SJCRH30 (cell line): ENCODE results near the gene HEPACAM. TPM values are rescaled to one million over a fixed set of nuclear protein-coding genes. Genes with fewer than 3 reads are reported as not detected.

ENCODE experiments used
- DNase-seq, 2 experiments: peaks; one replicate each; pipeline ENCODE4 v3.0.0-alpha.2; 2015 to 2020
- H3K27ac ChIP-seq: fragments of 250-450 bp; sonication (Bioruptor Pico); 2 replicates; pipeline ENCODE4 v1.5.1; 2020; ENCODE audit warnings: mild to moderate bottlenecking, moderate library complexity
- H3K27me3 ChIP-seq: fragments of 250-450 bp; sonication (Bioruptor Pico); 2 replicates; pipeline ENCODE4 v1.5.1; 2020; ENCODE audit warnings: mild to moderate bottlenecking, moderate library complexity
- H3K36me3 ChIP-seq: fragments of 250-450 bp; sonication (Bioruptor Pico); 2 replicates; pipeline ENCODE4 v1.5.1; 2020; ENCODE audit warnings: mild to moderate bottlenecking, moderate library complexity
- H3K4me1 ChIP-seq: fragments of 250-450 bp; sonication (Bioruptor Pico); 2 replicates; pipeline ENCODE4 v1.5.1; 2020; ENCODE audit warnings: mild to moderate bottlenecking, moderate library complexity
- H3K4me3 ChIP-seq: fragments of 250-450 bp; sonication (Bioruptor Pico); 2 replicates; pipeline ENCODE4 v1.5.1; 2020; ENCODE audit warnings: mild to moderate bottlenecking, moderate library complexity
- H3K9me3 ChIP-seq: fragments of 250-450 bp; sonication (Bioruptor Pico); replicated peaks from 2 replicates; pipeline ENCODE4 v1.5.1; 2020; ENCODE audit warnings: mild to moderate bottlenecking, moderate library complexity
- total RNA-seq: library from RNA; depleted of rRNA; stranded (reverse); fragments of >200 nt; shearing (Covaris generic); gene quantifications from 2 replicates; pipeline ENCODE4 v1.2.3, GENCODE V29; 2014

The HEPACAM gene
- total RNA-seq, 1 experiment from 2014 or later: not detected

DNA sequence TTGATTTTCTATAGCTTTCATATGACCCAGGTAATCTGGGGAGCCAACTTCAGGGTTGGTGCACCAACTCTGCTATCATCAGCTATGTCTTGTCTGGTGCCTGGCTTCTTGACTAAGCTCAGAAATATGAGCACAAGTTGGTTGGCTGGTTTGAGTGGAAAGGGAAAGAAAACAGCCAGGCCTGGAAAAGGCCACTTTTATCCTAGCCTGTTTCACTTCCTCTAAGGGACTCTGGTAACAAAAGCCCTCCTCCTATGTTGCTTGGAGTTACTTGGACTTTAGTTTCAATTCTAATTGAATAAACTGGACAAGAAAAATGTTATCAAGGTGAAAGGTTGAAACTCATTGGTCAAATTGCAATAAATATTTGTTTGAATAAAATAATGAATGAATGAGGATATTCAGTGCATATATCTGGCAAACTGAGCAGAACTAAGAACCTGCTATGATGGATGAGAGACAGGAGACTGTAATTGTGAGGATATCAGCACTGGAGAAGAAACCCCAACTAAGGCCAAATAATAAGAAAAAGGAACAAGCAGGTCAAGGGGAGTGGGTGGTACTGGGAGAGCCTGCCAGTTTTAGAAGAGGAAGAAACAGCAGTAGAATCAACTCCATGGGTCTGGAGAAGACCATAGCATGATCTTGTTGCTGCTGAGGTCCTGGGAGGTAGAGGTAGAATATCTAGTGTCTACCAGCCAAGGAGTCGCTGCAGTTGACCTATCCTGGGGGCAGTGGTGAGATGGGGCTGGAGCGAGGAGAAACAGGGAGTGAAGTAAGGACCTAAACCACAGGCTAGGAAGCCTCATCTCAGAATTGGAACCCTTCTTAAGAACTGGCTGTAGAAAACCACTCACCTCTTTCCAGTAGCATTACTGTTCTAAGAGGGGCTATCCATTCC is 46.4 kb downstream of the HEPACAM start:
- no peaks in the 10 kb centered on the region for H3K4me1 ChIP-seq
- no peak overlapping the region for H3K27ac ChIP-seq
- no peak for DNase-seq
- H3K27me3 ChIP-seq: no peaks in the 10 kb centered on the region
- no peak overlapping the region for H3K4me3 ChIP-seq
- no peaks in the 10 kb centered on the region for H3K36me3 ChIP-seq
- no peaks in the 10 kb centered on the region for H3K9me3 ChIP-seq

DNA sequence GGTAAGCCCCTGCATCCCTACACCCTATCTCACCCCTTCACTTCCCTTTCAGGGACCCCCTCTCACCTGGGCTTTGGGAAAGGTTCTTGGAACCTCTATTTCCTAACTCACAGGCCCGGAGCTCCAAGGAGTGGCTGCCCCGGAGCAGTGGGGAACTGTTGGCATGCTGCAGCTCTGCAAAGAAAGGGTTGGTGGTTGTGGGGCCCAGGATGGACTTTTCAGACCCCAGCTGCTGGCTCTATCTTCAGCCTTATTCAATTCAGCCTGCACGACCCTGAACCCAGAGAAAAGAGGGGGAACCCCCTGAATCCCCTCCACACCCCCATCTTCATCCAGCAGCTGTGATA is 48.2 kb downstream of the HEPACAM start:
- Histone ChIP-seq H3K4me3 (no peak overlapping the region), H3K27ac (no peak overlapping the region), H3K9me3 (no peaks in the 10 kb centered on the region), H3K4me1 (0 out of 2 replicates have a peak, but pooled peaks cover 3% of the 10 kb centered on the region), H3K27me3 (no peaks in the 10 kb centered on the region), H3K36me3 (no peaks in the 10 kb centered on the region)
- DNase-seq: no peak

DNA sequence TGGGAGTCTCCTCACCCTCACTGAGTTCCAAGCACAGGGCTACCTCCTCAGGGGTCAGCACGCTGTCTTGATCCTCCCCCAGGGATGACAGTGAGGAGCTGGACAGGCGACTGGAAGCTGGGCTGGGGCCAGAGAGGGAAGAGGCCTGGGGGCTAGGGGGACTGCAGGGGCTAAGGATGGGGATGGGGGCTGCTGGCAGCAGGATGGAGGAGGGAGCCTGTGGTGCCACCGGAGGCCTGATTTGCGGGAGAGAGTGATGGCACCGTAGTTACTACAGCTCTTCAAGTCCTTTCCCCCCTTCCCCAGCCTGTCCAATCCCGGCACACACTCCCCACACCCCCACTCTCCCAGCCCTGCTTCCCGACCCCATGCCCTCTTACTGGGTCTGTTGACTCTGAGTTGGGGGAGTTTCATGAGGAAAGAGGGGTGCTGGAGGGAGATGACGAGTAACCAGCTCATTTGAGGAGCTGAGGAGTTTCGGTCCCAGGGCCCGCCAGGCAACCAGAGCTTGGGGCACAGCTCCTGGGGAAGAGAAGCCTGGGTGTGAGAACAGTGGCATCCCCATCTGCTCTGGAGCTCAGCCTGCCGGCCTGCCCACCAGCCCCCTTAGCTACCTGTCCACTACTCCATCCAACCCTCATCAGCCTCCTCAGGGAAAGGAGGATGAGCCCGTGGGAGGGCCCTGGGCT is 48.7 kb downstream of the HEPACAM start:
- Histone ChIP-seq H3K27ac (no peak overlapping the region), H3K36me3 (no peaks in the 10 kb centered on the region), H3K27me3 (no peaks in the 10 kb centered on the region), H3K4me1 (0 out of 2 replicates have a peak, but pooled peaks cover 3% of the 10 kb centered on the region), H3K4me3 (no peak overlapping the region), H3K9me3 (no peaks in the 10 kb centered on the region)
- no peak for DNase-seq

DNA sequence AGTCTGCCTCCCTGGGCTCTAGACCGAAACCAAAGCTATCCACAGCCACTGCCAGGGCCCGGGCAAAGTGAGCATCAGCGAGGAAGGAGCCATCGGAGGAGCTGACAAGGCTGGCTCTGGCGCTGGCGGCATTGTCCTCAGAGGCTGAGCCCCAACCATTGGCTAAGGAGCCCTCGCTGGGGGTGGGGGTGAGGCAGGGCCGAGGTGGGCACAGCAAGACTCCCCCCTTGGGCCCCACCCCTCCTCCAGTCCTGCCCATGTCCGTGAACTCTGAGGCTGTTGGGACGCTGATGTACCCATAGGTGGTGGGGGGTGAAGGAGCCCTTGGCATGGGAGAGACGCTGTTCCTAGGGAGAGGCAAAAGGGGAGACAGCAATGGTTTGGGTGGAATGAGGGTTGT is 49.4 kb downstream of the HEPACAM start:
- DNase-seq: no peak
- Histone ChIP-seq H3K36me3 (no peaks in the 10 kb centered on the region), H3K27me3 (no peaks in the 10 kb centered on the region), H3K4me3 (no peak overlapping the region), H3K9me3 (no peaks in the 10 kb centered on the region), H3K4me1 (0 out of 2 replicates have a peak, but pooled peaks cover 3% of the 10 kb centered on the region), H3K27ac (no peak overlapping the region)

DNA sequence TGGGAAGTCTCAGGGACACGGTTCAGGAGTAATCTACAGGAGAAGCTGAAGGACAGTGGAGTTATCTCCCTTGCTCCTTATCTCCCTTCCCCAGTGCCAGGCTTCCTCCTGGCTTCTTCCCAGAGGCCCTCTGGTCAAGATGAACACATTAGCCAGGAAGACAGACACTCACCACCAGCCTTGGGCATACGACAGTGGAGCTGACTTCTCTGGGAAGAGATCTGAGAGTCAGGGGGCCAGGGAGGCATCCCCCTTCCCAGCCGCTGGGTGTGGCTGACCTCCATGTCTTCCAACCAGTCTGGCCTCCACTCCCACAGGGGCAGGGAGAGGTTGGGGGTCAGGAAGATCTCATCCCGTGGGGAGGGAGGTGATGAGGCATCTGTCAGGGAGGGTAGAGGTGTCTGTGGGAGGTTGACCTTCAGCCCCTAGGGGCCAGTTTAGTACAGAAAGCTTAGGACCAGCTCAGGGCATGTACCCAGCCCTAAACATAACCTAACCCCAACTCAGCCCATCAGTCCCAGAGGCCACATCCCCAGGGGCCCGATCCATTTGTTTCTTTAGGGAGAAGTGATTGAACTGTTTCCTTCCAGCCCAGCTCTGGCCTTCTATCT is 50.9 kb downstream of the HEPACAM start:
- Histone ChIP-seq H3K36me3 (no peaks in the 10 kb centered on the region), H3K4me3 (no peak overlapping the region), H3K9me3 (no peaks in the 10 kb centered on the region), H3K4me1 (0 out of 2 replicates have a peak, but pooled peaks cover 3% of the 10 kb centered on the region), H3K27me3 (no peaks in the 10 kb centered on the region), H3K27ac (no peak overlapping the region)
- no peak for DNase-seq

DNA sequence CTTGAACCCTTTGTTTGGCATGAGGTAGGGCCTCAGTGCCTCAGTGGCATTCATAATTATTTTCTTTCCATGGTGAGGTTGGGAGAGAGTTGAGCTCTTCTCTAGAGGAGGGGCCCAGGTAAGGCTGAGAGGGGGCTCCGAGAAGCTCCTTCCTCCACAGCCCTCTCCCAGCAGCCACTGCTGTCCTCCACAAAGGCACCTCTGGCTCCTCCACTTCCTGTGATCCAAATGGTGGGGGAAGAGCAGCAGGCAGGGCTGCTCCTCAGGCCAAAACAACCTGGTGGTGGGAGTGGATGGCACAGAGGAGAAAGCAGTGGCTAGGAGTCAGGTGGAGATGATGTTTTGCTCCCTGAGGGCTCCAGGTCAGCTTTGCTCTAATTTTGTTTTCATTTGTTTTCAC is 51.5 kb downstream of the HEPACAM start:
- DNase-seq: no peak
- Histone ChIP-seq H3K9me3 (no peaks in the 10 kb centered on the region), H3K27me3 (no peaks in the 10 kb centered on the region), H3K4me1 (0 out of 2 replicates have a peak, but pooled peaks cover 3% of the 10 kb centered on the region), H3K27ac (no peak overlapping the region), H3K4me3 (no peak overlapping the region), H3K36me3 (no peaks in the 10 kb centered on the region)

DNA sequence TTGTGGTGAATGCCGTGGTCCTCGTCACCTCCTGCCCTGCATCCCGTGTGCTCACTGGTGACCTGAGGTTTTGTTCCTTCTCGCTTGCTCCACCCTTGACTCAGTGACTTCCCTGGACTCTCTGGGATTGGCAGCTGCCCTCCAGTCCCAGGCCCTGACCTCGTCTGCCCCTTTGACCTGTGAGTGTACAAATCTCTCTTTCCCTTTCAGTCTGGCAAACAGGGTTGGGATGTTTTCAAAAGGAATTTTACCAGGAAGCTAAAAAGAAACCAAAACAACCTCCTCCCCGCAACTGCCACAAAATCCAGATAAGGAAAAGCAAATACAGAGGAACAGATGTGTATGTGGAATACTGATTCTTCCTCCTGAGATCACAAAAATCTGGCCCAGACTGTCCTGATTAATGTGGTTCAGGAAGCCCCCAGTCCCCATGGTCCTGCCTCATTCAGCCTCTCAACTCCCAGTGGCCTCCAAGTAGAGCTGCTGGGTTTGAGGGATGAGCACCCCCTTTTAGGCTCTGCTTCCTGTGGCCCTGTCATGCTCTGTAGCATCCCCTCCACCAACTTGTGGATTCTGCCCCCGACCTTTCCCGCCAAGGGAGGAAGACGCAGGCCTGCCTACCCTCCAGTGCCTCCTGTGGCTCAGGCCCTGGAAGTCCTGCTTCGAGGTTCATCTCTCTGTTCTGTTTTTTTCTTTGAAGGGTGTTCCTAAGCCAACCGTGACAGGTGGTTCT is 53.3 kb downstream of the HEPACAM start:
- no peaks in the 10 kb centered on the region for H3K27me3 ChIP-seq
- H3K4me3 ChIP-seq: no peak overlapping the region
- DNase-seq: no peak
- 0 out of 2 replicates have a peak, but pooled peaks cover 3% of the 10 kb centered on the region for H3K4me1 ChIP-seq
- no peak overlapping the region for H3K27ac ChIP-seq
- H3K9me3 ChIP-seq: no peaks in the 10 kb centered on the region
- no peaks in the 10 kb centered on the region for H3K36me3 ChIP-seq

DNA sequence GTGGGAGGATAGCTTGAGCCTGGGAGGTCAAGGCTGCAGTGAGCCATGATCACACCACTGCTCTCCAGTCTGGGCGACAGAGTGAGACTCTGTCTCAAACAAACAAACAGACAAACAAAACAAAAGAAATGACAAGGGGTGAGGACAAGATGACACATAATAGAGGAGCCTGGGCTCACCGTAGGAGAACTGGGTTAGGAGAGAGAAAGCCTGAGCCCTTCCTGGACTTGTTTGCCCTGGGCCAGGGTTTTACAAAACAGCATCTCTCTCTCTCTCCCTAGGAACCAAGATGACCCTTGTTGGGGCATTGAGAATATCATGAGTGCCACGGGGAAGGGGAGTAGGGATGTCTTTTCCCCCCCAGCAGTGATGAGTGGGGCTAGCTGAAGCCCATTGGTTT is 54.9 kb downstream of the HEPACAM start:
- Histone ChIP-seq H3K27me3 (no peaks in the 10 kb centered on the region), H3K36me3 (no peaks in the 10 kb centered on the region), H3K9me3 (no peaks in the 10 kb centered on the region), H3K4me3 (no peak overlapping the region), H3K27ac (no peak overlapping the region), H3K4me1 (0 out of 2 replicates have a peak, but pooled peaks cover 3% of the 10 kb centered on the region)
- DNase-seq: no peak

DNA sequence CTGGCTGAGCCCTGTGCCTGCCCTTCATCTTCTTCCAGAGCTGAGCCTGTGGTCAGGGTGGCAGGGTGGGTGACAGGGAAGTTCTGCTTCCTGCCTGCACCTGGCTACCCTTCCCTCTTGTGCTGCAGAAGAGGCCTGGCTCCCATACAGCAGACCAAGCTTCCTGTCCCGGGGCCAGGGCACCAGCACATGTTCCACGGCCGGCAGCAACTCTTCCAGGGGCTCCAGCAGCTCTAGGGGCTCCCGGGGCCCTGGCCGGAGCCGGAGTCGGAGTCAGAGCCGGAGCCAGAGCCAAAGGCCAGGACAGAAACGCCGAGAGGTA is 55.6 kb downstream of the HEPACAM start:
- Histone ChIP-seq H3K4me3 (no peak overlapping the region), H3K36me3 (no peaks in the 10 kb centered on the region), H3K4me1 (0 out of 2 replicates have a peak, but pooled peaks cover 3% of the 10 kb centered on the region), H3K27ac (no peak overlapping the region), H3K27me3 (no peaks in the 10 kb centered on the region), H3K9me3 (no peaks in the 10 kb centered on the region)
- DNase-seq: no peak

DNA sequence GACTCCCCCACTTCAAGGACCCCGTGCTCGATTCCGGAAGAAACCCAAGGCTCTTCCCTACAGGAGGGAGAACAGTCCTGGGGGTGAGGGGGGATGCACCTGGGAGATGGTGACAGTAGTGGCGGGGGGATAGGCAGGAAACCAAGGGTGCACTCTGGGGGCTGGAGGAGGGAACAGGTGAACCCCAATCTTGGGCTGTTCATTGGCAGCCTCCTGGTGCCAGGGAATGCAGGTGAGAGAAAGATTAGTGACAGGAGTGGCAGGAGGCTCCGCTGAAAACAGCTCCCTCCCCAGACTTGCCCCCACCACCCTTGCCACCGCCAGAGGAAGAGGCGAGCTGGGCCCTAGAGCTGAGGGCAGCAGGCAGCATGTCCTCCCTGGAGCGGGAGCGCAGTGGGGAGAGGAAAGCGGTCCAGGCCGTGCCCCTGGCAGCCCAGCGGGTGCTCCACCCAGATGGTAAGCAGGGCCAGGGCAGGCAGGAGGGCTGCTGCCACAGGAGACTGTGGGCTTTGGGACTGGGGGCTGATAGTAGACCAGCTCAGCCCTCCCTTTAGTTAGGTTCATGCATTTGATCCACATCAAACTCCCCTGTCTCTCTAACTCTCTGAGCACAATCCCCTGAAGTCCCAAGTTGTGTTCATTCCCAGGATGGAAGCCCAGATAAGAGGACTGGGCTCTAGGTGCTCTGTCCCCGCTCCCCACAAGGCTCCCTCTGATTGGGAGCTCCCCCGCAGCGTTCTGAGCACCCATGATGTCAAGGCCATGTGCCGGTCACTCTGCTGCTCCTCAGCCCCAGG is 56.2 kb downstream of the HEPACAM start:
- Histone ChIP-seq H3K36me3 (no peaks in the 10 kb centered on the region), H3K4me1 (0 out of 2 replicates have a peak, but pooled peaks cover 3% of the 10 kb centered on the region), H3K4me3 (no peak overlapping the region), H3K27me3 (no peaks in the 10 kb centered on the region), H3K9me3 (no peaks in the 10 kb centered on the region), H3K27ac (no peak overlapping the region)
- no peak for DNase-seq

DNA sequence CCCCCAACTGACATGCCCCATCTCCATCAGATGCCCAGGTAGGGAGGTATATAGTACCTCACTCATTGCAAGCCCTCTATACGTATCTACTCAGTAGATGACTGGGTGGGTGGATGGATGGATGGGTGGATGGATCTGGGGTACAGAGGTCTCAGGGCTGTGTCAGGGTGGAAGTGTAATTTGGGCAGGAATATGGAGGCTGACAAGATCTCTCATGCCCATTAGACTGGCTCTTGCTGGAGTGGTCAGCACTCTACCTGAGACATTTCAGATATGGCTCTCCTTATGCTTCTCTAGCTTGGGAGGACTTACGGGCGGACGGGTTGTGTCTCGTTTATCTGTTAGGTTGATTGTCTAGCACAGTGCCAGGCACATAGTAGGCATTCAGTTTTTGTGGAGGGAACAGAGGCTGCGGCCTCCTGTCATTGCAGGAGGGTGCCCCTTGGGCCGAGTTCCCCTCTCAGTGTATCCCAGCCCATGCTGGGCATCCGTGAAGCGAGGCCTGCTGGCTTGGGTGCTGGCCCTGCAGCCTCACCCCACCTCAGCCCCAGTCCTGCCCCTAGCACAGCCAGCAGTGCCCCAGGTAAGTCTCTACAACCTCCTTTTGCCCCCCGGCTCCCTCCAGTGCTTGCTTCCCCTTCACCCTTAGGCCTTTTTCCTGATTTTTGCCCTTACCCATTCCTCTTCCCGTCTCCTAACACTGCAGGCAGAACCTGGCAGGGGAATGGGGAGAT is 56.9 kb downstream of the HEPACAM start:
- H3K4me3 ChIP-seq: no peak overlapping the region
- no peaks in the 10 kb centered on the region for H3K27me3 ChIP-seq
- H3K4me1 ChIP-seq: 0 out of 2 replicates have a peak, but pooled peaks cover 3% of the 10 kb centered on the region
- H3K27ac ChIP-seq: no peak overlapping the region
- no peaks in the 10 kb centered on the region for H3K36me3 ChIP-seq
- DNase-seq: no peak
- no peaks in the 10 kb centered on the region for H3K9me3 ChIP-seq

DNA sequence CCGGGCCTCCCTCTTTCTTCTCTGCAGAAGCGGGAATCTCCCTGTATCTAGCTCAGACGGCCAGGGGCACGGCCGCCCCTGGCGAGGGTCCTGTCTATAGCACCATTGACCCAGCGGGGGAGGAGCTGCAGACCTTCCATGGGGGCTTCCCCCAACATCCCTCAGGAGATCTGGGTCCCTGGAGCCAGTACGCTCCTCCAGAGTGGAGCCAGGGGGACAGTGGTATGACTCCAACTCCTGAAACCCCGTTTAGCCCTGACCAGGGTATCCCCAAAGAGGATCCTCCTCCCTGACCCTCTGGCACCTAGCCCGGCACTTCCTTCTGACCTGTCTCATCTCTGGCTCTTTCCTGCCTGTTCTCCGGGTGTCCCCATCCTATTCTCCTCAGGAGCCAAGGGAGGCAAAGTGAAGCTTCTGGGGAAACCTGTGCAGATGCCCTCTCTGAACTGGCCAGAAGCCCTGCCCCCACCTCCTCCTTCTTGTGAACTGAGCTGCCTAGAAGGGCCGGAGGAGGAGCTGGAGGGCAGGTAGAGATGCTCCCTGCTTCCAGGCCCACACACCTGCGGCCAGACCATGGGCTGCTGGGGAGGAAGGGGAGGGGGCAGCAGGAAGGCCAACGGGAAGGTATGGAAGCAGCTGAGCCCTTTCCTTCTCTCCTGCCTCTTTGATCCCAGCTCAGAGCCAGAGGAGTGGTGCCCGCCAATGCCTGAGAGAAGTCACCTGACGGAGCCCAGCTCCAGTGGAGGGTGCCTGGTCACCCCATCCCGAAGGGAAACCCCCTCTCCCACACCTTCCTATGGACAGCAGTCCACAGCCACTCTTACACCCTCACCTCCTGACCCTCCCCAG is 57.7 kb downstream of the HEPACAM start:
- H3K4me1 ChIP-seq: 0 out of 2 replicates have a peak, but pooled peaks cover 3% of the 10 kb centered on the region
- no peak overlapping the region for H3K27ac ChIP-seq
- H3K27me3 ChIP-seq: no peaks in the 10 kb centered on the region
- H3K9me3 ChIP-seq: no peaks in the 10 kb centered on the region
- no peak overlapping the region for H3K4me3 ChIP-seq
- H3K36me3 ChIP-seq: no peaks in the 10 kb centered on the region
- DNase-seq: no peak

DNA sequence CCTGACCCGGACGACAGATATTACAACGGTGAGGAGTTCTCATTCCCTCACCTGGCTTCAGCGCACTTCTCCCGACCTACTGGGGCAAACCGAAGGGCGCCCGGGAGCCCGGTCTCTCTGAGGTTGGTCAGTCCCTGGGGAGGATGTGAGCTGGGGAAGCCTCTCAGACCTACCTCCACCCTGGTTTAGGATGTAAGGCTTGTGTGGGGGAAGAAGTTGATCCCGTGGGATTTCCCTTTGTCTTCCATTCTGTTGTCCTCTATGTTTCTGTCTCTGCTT is 58.3 kb downstream of the HEPACAM start:
- H3K4me3 ChIP-seq: no peak overlapping the region
- H3K9me3 ChIP-seq: no peaks in the 10 kb centered on the region
- H3K4me1 ChIP-seq: no peaks in the 10 kb centered on the region
- H3K27ac ChIP-seq: no peak overlapping the region
- DNase-seq: no peak
- no peaks in the 10 kb centered on the region for H3K36me3 ChIP-seq
- no peaks in the 10 kb centered on the region for H3K27me3 ChIP-seq
